Retinal pigment epithelial cell (primary cell): ENCODE data around the gene GABRB1.
A peak's percentile ranks its signal among the peaks of the same experiment; 100 is the strongest.
"Not testable (repeated sequence)": the region's sequence is repeated elsewhere in the genome, so short reads cannot be mapped to it uniquely, and the experiment has no call there.

Experiments
- DNase-seq: peaks from one replicate; pipeline ENCODE4 v3.0.0-alpha.2; 2010; ENCODE audit warnings: low read depth
- H3K4me3 ChIP-seq: 2 replicates; pipeline ENCODE4 v1.5.1; 2011; ENCODE audit warnings: mild to moderate bottlenecking, low read length, control low read depth, moderate library complexity
- CTCF ChIP-seq: conservative IDR thresholded peaks from 2 replicates; pipeline ENCODE4 v1.5.1; 2011; ENCODE audit warnings: low read depth, low read length, control low read depth, inconsistent platforms

GABRB1 gene

GRCh38 chr4:47270201-47270888, 239.0 kb downstream of the GABRB1 start:
- TF ChIP-seq CTCF, result no peak
- H3K4me3 ChIP-seq, result no peak overlapping the region
- DNase-seq, result no peak

GRCh38 chr4:47271291-47271690, 239.9 kb downstream of the GABRB1 start:
- H3K4me3 ChIP-seq, result no peak overlapping the region
- TF ChIP-seq CTCF, result no peak
- no peak for DNase-seq

- H3K4me3 ChIP-seq, result no peak overlapping the region
- no peak for DNase-seq
- TF ChIP-seq CTCF, result no peak
These were observed 243.5 kb downstream of the GABRB1 start for GRCh38 chr4:47274901-47275300.

- DNase-seq, result no peak
- TF ChIP-seq CTCF, result no peak
- H3K4me3 ChIP-seq, result no peak overlapping the region
These were observed 244.2 kb downstream of the GABRB1 start for GRCh38 chr4:47275595-47275994.

- TF ChIP-seq CTCF, result no peak
- H3K4me3 ChIP-seq, result no peak overlapping the region
- no peak for DNase-seq
These were observed 247.3 kb downstream of the GABRB1 start for GRCh38 chr4:47278631-47279030.

- TF ChIP-seq CTCF, result no peak
- no peak overlapping the region for H3K4me3 ChIP-seq
- peak; percentile 65 for DNase-seq
These were observed 256.4 kb downstream of the GABRB1 start for GRCh38 chr4:47287735-47288134.

- no peak for TF ChIP-seq CTCF
- no peak overlapping the region for H3K4me3 ChIP-seq
- DNase-seq, result no peak
These were observed 258.4 kb downstream of the GABRB1 start for GRCh38 chr4:47289805-47290204.

- DNase-seq, H3K4me3 ChIP-seq: not testable (repeated sequence)
These were observed 259.5 kb downstream of the GABRB1 start for GRCh38 chr4:47290873-47291272.
